ENCODE results near the gene UROS.

UROS gene

DNA sequence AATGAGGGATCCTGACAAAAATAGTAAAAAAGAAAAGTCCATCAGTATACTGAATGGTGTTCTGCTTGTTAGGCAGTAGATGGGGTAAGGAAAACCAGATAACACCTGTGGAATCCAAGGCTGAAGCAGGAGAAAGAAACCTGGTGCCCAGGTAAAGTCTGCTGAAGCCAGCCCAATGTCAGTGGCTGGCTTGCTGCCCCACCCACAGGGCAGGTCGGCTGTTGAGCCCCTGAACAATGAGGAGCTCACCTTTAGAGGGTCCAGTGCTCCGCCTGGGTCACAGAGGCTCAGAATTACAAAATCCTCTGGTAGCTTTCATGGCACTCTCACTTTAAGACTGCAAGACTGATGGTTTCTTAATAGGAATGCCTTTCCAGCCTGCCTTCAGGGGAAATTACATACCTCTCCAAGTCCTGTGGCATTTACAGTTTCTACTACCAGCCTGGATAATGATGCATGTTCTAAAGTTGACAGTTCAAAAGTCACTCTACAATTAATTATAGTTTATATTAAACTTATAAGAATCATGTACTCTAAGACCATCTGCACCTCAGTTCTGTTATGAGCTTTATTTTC, 34.2 kb upstream of the UROS start:
- DNase-seq (ENCODE audit: low spot score), result no peak
- TF ChIP-seq, protein P1, sequence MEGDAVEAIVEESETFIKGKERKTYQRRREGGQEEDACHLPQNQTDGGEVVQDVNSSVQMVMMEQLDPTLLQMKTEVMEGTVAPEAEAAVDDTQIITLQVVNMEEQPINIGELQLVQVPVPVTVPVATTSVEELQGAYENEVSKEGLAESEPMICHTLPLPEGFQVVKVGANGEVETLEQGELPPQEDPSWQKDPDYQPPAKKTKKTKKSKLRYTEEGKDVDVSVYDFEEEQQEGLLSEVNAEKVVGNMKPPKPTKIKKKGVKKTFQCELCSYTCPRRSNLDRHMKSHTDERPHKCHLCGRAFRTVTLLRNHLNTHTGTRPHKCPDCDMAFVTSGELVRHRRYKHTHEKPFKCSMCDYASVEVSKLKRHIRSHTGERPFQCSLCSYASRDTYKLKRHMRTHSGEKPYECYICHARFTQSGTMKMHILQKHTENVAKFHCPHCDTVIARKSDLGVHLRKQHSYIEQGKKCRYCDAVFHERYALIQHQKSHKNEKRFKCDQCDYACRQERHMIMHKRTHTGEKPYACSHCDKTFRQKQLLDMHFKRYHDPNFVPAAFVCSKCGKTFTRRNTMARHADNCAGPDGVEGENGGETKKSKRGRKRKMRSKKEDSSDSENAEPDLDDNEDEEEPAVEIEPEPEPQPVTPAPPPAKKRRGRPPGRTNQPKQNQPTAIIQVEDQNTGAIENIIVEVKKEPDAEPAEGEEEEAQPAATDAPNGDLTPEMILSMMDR (IDR thresholded peaks at IDR 0.05; ENCODE audit: extremely low read depth, missing control alignments), result no peak

DNA sequence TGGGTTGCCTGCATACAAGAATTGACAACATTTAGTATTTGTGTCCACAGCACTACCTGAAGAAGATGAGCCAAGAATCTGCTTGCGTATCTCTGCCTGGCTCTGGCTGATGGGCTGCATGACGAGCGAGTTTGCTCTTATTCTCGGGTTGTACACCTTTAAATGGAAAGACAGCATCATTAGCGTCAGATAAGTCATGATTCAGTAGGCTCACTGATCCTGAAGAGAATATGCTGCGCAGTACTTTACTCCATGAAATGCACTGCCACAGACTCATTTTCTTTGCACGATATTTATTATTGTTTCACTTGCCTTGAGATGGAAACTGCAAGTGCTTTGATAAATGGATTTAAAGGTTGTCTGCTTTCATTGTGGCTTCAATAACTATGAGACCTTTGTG, 29.4 kb upstream of the UROS start:
- TF ChIP-seq, protein P1 (IDR thresholded peaks at IDR 0.05; ENCODE audit: extremely low read depth, missing control alignments), result no peak
- no peak for DNase-seq (ENCODE audit: low spot score)

DNA sequence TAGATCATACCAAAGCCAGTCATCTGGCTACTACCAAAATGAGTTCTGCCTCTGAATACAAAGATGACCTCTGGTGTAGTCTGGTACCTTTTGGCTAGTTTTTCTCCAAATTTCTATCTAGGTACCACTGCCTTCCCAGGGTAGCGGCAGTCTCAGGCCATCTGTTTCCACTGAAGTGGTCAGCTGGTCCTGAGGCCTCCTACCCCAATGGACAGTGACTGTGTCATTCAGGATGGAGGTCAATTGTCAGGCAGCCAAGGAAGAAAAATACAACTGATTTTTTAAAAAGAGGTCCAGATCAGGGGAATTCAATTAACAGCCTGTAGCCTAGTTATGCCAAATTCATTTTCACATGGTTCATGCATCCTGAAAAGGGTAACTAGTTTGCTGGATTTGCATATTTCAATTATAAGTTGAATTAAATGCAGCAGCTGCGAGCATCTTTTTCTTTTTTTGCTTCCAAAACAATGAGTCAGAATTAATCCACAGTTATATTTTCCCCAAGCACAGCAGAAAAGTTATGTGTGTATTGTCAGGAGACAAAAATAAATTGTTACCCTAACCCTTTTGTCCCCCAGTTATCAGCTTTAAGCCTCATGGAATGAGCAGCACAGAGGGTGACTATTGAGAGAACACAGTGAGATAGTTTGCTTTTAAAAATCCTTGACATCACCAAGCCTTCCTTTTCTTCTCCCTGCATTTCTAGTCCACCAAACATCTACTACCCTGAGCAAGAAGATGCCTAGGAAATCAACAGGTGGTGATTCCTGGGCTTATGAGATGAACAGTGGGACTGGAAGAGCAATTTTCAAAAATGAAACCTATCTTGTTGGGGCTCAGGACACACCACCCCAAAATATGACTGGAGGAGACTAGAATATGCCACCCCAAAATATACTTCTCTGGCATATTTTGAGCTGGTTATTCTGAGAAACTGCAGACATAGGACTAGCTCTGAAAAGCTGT, 28.0 kb upstream of the UROS start:
- TF ChIP-seq, protein P1 (IDR thresholded peaks at IDR 0.05; ENCODE audit: extremely low read depth, missing control alignments), result no peak
- no peak for DNase-seq (ENCODE audit: low spot score)

DNA sequence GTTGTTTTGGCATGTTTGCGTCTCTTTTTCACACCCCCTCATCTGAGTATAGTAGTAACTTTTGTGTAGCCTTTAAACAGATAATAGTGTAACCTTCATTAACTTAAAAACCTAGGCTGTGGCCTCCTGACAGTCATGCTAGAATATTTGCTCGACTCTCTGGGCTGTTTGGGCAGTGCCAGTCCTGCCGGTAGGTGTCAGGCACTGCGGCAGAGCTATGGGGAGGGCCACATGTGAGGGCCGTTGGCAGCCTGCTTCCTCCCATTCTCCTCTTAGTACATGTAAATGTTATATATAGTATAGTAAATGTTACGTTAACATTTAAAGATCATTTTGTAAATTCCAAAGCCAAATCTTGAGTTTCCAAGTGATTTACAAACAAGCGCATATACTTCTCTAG, 26.4 kb upstream of the UROS start:
- TF ChIP-seq, protein P1 (IDR thresholded peaks at IDR 0.05; ENCODE audit: extremely low read depth, missing control alignments), result no peak
- DNase-seq (ENCODE audit: low spot score), result no peak

DNA sequence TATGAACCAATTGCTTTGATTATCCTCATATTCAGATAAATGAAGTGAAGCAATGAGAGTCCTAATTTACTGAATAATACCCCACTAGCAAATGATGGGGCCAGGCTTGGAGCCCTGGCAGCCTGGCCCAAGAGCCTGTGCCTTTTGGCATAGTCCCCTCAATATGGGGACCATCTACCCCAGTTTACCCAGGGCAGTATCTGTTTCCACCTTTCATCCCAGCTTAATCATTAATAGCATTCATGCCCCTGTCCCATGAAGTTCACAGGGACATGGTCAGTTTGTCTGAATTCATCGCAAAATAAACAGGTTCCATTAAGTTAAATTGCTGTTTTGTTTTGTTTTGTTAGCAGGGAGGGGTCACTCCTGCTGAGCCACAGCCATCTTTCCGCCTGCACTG, 25.8 kb upstream of the UROS start:
- TF ChIP-seq, protein P1 (IDR thresholded peaks at IDR 0.05; ENCODE audit: extremely low read depth, missing control alignments), result no peak
- DNase-seq (ENCODE audit: low spot score), result no peak

DNA sequence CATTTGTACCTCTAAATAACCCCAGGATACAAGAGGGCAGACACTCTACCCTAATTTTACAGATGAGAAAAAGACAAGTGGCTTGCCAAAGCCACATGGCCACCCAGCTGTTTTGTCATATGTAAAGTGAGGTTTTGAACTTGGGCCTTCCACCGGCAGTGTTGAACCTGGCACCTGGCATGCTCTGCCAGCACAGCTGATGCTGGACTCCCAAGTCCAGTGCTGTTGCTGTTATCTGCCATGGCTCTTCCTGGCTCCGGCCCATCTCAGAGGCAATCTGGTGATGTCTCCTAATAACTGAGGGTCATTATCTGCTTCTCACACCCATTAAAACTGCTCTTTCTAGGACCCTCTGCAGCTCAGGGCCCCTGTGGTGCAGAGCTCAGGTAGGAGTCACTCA, 25.3 kb upstream of the UROS start:
- DNase-seq (ENCODE audit: low spot score), result no peak
- TF ChIP-seq, protein P1 (IDR thresholded peaks at IDR 0.05; ENCODE audit: extremely low read depth, missing control alignments), result no peak

DNA sequence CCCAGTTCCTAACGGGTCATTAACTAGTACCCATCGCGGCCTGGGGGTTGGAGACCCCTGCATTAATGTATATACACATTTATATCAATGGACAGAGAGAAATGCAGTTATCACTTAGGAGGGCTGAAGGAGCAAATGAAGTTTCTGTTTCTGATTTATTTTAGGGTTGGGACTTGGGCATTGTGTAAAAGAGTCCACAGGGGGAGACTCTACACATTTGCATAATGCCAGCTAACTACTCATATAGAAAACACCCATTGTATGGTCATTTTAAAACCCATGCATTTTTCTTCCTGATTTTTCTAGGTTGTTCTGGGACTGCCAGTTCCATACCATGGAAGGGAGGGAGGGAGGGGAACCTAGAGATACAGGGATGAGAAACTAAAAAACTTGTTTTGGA, 23.8 kb upstream of the UROS start:
- no peak for DNase-seq (ENCODE audit: low spot score)
- TF ChIP-seq, protein P1 (IDR thresholded peaks at IDR 0.05; ENCODE audit: extremely low read depth, missing control alignments), result no peak

Data from GM20000 (cell line).